Ascending aorta (tissue), 2 donors: Measurements from ENCODE around the gene HECA. TPM values are rescaled to one million over a fixed set of nuclear protein-coding genes. Genes with fewer than 3 reads are reported as not detected.
"Not testable (repeated sequence)": the region's sequence is repeated elsewhere in the genome, so short reads cannot be mapped to it uniquely, and the experiment has no call there.

Experiments
- DNase-seq, 2 donors: peaks; one replicate each; pipeline ENCODE4 v3.0.0-alpha.2; 2019; ENCODE audit warnings: low spot score in 2 of 2
- H3K27ac ChIP-seq, 2 donors: fragments of 200-600 bp; sonication (generic); one replicate each; pipeline ENCODE4 v1.5.1; 2016 to 2017; ENCODE audit warnings: mild to moderate bottlenecking in 1 of 2
- H3K27me3 ChIP-seq: fragments of 200-600 bp; sonication (generic); one replicate; pipeline ENCODE4 v1.5.1; 2017
- H3K36me3 ChIP-seq, 2 donors: fragments of 200-600 bp; sonication (generic); one replicate each; pipeline ENCODE4 v1.5.1; 2016
- H3K4me1 ChIP-seq, 2 donors: fragments of 200-600 bp; sonication (generic); one replicate each; pipeline ENCODE4 v1.5.1; 2016 to 2017; ENCODE audit warnings: mild to moderate bottlenecking in 1 of 2
- H3K4me3 ChIP-seq, 2 donors: fragments of 200-600 bp; sonication (generic); one replicate each; pipeline ENCODE4 v1.5.1; 2016 to 2017; ENCODE audit warnings: mild to moderate bottlenecking in 1 of 2
- H3K9me3 ChIP-seq, 2 donors: fragments of 200-600 bp; sonication (generic); one replicate each; pipeline ENCODE4 v1.5.1; 2016
- CTCF ChIP-seq, 3 experiments: fragments of 200-600 bp in 2 of 3; fragments of 450-650 bp in 1 of 3; sonication (generic) in 2 of 3; IDR thresholded peaks; one replicate each; pipeline ENCODE4 v1.5.1; 2016 to 2019; ENCODE audit warnings: antibody characterized with exemption in 3 of 3, mild to moderate bottlenecking in 1 of 3, moderate library complexity in 1 of 3
- intact Hi-C: fragments of 100-400 bp; cut with DNase I; formaldehyde crosslinking; loops from one replicate; pipeline ENCODE4 v1.15.1; 2023
- total RNA-seq: library from RNA; depleted of rRNA; stranded (reverse); fragments of >200 nt; gene quantifications from one replicate; pipeline ENCODE4 v1.1.0, GENCODE V29; 2016

Gene HECA
- total RNA-seq, 1 donor from 2014 or later = 27.0 TPM

- Histone ChIP-seq H3K4me1 (peaks cover 0 to 7% of the 10 kb centered on the region in 2 donors), H3K27me3 (no peaks in the 10 kb centered on the region), H3K4me3 (peak overlapping the region in 1 of 2 donors; percentile 30), H3K9me3 (no peaks in the 10 kb centered on the region), H3K27ac (peak overlapping the region; percentile 58 to 78), H3K36me3 (no peaks in the 10 kb centered on the region)
- intact Hi-C loops = loop anchor here (1.0 kb wide), 1 partner anchor 145 kb away; no protein-coding TSS in a partner anchor
- peak; percentile 75 to 97 (median 90) for TF ChIP-seq CTCF (IDR thresholded peaks at IDR 0.05)
- DNase-seq = peak; percentile 50 to 94
Measured at GRCh38 chr6:139219271-139219729, 84.4 kb downstream of the HECA start.

- Histone ChIP-seq H3K4me1 (peaks cover 0 to 7% of the 10 kb centered on the region in 2 donors), H3K4me3 (no peak overlapping the region), H3K36me3 (no peaks in the 10 kb centered on the region), H3K27me3 (no peaks in the 10 kb centered on the region), H3K9me3 (no peaks in the 10 kb centered on the region), H3K27ac (peak overlapping the region; percentile 58 to 78)
- intact Hi-C loops = loop anchor here (1.0 kb wide), 1 partner anchor 145 kb away; no protein-coding TSS in a partner anchor
- no peak for DNase-seq
- TF ChIP-seq CTCF (IDR thresholded peaks at IDR 0.05) = no peak
Measured at GRCh38 chr6:139219746-139220145, 84.9 kb downstream of the HECA start.

GRCh38 chr6:139228387-139228786, 93.5 kb downstream of the HECA start:
- H3K9me3 ChIP-seq, H3K36me3 ChIP-seq, H3K4me3 ChIP-seq, DNase-seq, H3K27ac ChIP-seq, H3K4me1 ChIP-seq, H3K27me3 ChIP-seq, intact Hi-C loops: not testable (repeated sequence)

Other genes with a start within 250 kb of the HECA start
- 30.4 TPM for gene REPS1, start 146.8 kb upstream of the HECA start, total RNA-seq
- 27.6 TPM for gene ABRACL, start 106.3 kb upstream of the HECA start, total RNA-seq
- not detected for gene TXLNB, start 156.9 kb downstream of the HECA start, total RNA-seq
- 147 TPM for gene CITED2, start 239.6 kb downstream of the HECA start, total RNA-seq